ENCODE results near the gene PDHB.
A peak's percentile ranks its signal among the peaks of the same experiment; 100 is the strongest.
"Not testable (repeated sequence)": the region's sequence is repeated elsewhere in the genome, so short reads cannot be mapped to it uniquely, and the experiment has no call there.

PDHB gene

GRCh38 chr3:58466899-58467563, 33.4 kb upstream of the PDHB start:
- Histone ChIP-seq H3K27ac (ENCODE audit: low read length) (no peak overlapping the region), H3K36me3 (ENCODE audit: control insufficient read depth, low read depth, low read length) (no peaks in the 10 kb centered on the region), H3K4me1 (ENCODE audit: control insufficient read depth, low read depth, low read length) (peaks cover 18% of the 10 kb centered on the region), H3K27me3 (ENCODE audit: control insufficient read depth, insufficient read depth, low read length) (no peaks in the 10 kb centered on the region), H3K9me3 (ENCODE audit: control insufficient read depth, low read depth, low read length) (no peaks in the 10 kb centered on the region), H3K9ac (ENCODE audit: low read length) (no peak overlapping the region), H3K4me3 (ENCODE audit: low read length) (no peak overlapping the region)

- Histone ChIP-seq H3K27ac (ENCODE audit: low read length) (no peak overlapping the region), H3K9ac (ENCODE audit: low read length) (no peak overlapping the region)
These were observed 31.2 kb upstream of the PDHB start for GRCh38 chr3:58464866-58465265.

GRCh38 chr3:58463942-58464271, 30.3 kb upstream of the PDHB start:
- H3K4me3 ChIP-seq (ENCODE audit: low read length): no peak overlapping the region

More at GRCh38 chr3:58464866-58465265, 31.2 kb upstream of the PDHB start:
- Histone ChIP-seq H3K4me1 (ENCODE audit: control insufficient read depth, low read depth, low read length) (peaks cover 5% of the 10 kb centered on the region), H3K36me3 (ENCODE audit: control insufficient read depth, low read depth, low read length) (no peaks in the 10 kb centered on the region), H3K9me3 (ENCODE audit: control insufficient read depth, low read depth, low read length) (no peaks in the 10 kb centered on the region), H3K4me3 (ENCODE audit: low read length) (no peak overlapping the region), H3K27me3 (ENCODE audit: control insufficient read depth, insufficient read depth, low read length) (no peaks in the 10 kb centered on the region)

GRCh38 chr3:58463181-58463941, 29.7 kb upstream of the PDHB start:
- Histone ChIP-seq H3K9me3 (ENCODE audit: control insufficient read depth, low read depth, low read length) (no peaks in the 10 kb centered on the region), H3K36me3 (ENCODE audit: control insufficient read depth, low read depth, low read length) (no peaks in the 10 kb centered on the region), H3K27ac (ENCODE audit: low read length) (no peak overlapping the region), H3K4me3 (ENCODE audit: low read length) (peak overlapping the region; percentile 23), H3K27me3 (ENCODE audit: control insufficient read depth, insufficient read depth, low read length) (no peaks in the 10 kb centered on the region), H3K4me1 (ENCODE audit: control insufficient read depth, low read depth, low read length) (peaks cover 5% of the 10 kb centered on the region), H3K9ac (ENCODE audit: low read length) (no peak overlapping the region)

More at GRCh38 chr3:58463942-58464271, 30.3 kb upstream of the PDHB start:
- Histone ChIP-seq H3K36me3 (ENCODE audit: control insufficient read depth, low read depth, low read length) (no peaks in the 10 kb centered on the region), H3K9me3 (ENCODE audit: control insufficient read depth, low read depth, low read length) (no peaks in the 10 kb centered on the region), H3K27me3 (ENCODE audit: control insufficient read depth, insufficient read depth, low read length) (no peaks in the 10 kb centered on the region), H3K4me1 (ENCODE audit: control insufficient read depth, low read depth, low read length) (peaks cover 5% of the 10 kb centered on the region), H3K27ac (ENCODE audit: low read length) (no peak overlapping the region), H3K9ac (ENCODE audit: low read length) (no peak overlapping the region)

- H3K9me3 ChIP-seq (ENCODE audit: control insufficient read depth, low read depth, low read length): no peaks in the 10 kb centered on the region
- no peak overlapping the region for H3K9ac ChIP-seq (ENCODE audit: low read length)
- peaks cover 5% of the 10 kb centered on the region for H3K4me1 ChIP-seq (ENCODE audit: control insufficient read depth, low read depth, low read length)
- no peaks in the 10 kb centered on the region for H3K27me3 ChIP-seq (ENCODE audit: control insufficient read depth, insufficient read depth, low read length)
- no peak overlapping the region for H3K4me3 ChIP-seq (ENCODE audit: low read length)
- no peak overlapping the region for H3K27ac ChIP-seq (ENCODE audit: low read length)
- H3K36me3 ChIP-seq (ENCODE audit: control insufficient read depth, low read depth, low read length): no peaks in the 10 kb centered on the region
These were observed 29.2 kb upstream of the PDHB start for GRCh38 chr3:58462829-58463180.

GRCh38 chr3:58459160-58459559, 25.5 kb upstream of the PDHB start:
- H3K27me3 ChIP-seq (ENCODE audit: control insufficient read depth, insufficient read depth, low read length): no peaks in the 10 kb centered on the region

GRCh38 chr3:58452176-58452575, 18.5 kb upstream of the PDHB start:
- Histone ChIP-seq H3K27me3 (ENCODE audit: control insufficient read depth, insufficient read depth, low read length) (no peaks in the 10 kb centered on the region), H3K4me3 (ENCODE audit: low read length) (no peak overlapping the region), H3K4me1 (ENCODE audit: control insufficient read depth, low read depth, low read length) (no peaks in the 10 kb centered on the region), H3K36me3 (ENCODE audit: control insufficient read depth, low read depth, low read length) (no peaks in the 10 kb centered on the region), H3K27ac (ENCODE audit: low read length) (no peak overlapping the region), H3K9me3 (ENCODE audit: control insufficient read depth, low read depth, low read length) (peaks cover 5% of the 10 kb centered on the region), H3K9ac (ENCODE audit: low read length) (no peak overlapping the region)

More at GRCh38 chr3:58459160-58459559, 25.5 kb upstream of the PDHB start:
- H3K4me1 ChIP-seq (ENCODE audit: control insufficient read depth, low read depth, low read length): peaks cover 5% of the 10 kb centered on the region
- H3K9me3 ChIP-seq (ENCODE audit: control insufficient read depth, low read depth, low read length): no peaks in the 10 kb centered on the region
- H3K9ac ChIP-seq (ENCODE audit: low read length): no peak overlapping the region
- H3K36me3 ChIP-seq (ENCODE audit: control insufficient read depth, low read depth, low read length): no peaks in the 10 kb centered on the region
- H3K27ac ChIP-seq (ENCODE audit: low read length): no peak overlapping the region
- no peak overlapping the region for H3K4me3 ChIP-seq (ENCODE audit: low read length)

GRCh38 chr3:58441514-58442450, 8.2 kb upstream of the PDHB start:
- Histone ChIP-seq H3K4me3 (ENCODE audit: low read length) (no peak overlapping the region), H3K4me1 (ENCODE audit: control insufficient read depth, low read depth, low read length) (peaks cover 17% of the 10 kb centered on the region), H3K9ac (ENCODE audit: low read length) (no peak overlapping the region), H3K36me3 (ENCODE audit: control insufficient read depth, low read depth, low read length) (no peaks in the 10 kb centered on the region), H3K27ac (ENCODE audit: low read length) (no peak overlapping the region), H3K9me3 (ENCODE audit: control insufficient read depth, low read depth, low read length) (no peaks in the 10 kb centered on the region), H3K27me3 (ENCODE audit: control insufficient read depth, insufficient read depth, low read length) (no peaks in the 10 kb centered on the region)

GRCh38 chr3:58440996-58441355, 7.3 kb upstream of the PDHB start:
- H3K27me3 ChIP-seq (ENCODE audit: control insufficient read depth, insufficient read depth, low read length); H3K9ac ChIP-seq (ENCODE audit: low read length); H3K36me3 ChIP-seq (ENCODE audit: control insufficient read depth, low read depth, low read length); H3K27ac ChIP-seq (ENCODE audit: low read length); H3K9me3 ChIP-seq (ENCODE audit: control insufficient read depth, low read depth, low read length); H3K4me3 ChIP-seq (ENCODE audit: low read length): not testable (repeated sequence)
- H3K4me1 ChIP-seq (ENCODE audit: control insufficient read depth, low read depth, low read length): peaks cover 17% of the 10 kb centered on the region

- H3K27ac ChIP-seq (ENCODE audit: low read length); H3K27me3 ChIP-seq (ENCODE audit: control insufficient read depth, insufficient read depth, low read length); H3K9me3 ChIP-seq (ENCODE audit: control insufficient read depth, low read depth, low read length); H3K36me3 ChIP-seq (ENCODE audit: control insufficient read depth, low read depth, low read length); H3K9ac ChIP-seq (ENCODE audit: low read length); H3K4me3 ChIP-seq (ENCODE audit: low read length): not testable (repeated sequence)
- peaks cover 37% of the 10 kb centered on the region for H3K4me1 ChIP-seq (ENCODE audit: control insufficient read depth, low read depth, low read length)
These were observed 3.6 kb upstream of the PDHB start for GRCh38 chr3:58437276-58437675.

GRCh38 chr3:58434990-58435389, 1.4 kb upstream of the PDHB start:
- H3K4me1 ChIP-seq (ENCODE audit: control insufficient read depth, low read depth, low read length): peaks cover 26% of the 10 kb centered on the region
- H3K4me3 ChIP-seq (ENCODE audit: low read length): no peak overlapping the region
- no peak overlapping the region for H3K9ac ChIP-seq (ENCODE audit: low read length)
- no peaks in the 10 kb centered on the region for H3K9me3 ChIP-seq (ENCODE audit: control insufficient read depth, low read depth, low read length)
- H3K36me3 ChIP-seq (ENCODE audit: control insufficient read depth, low read depth, low read length): peaks cover 21% of the 10 kb centered on the region
- H3K27me3 ChIP-seq (ENCODE audit: control insufficient read depth, insufficient read depth, low read length): no peaks in the 10 kb centered on the region
- peak overlapping the region; percentile 26 for H3K27ac ChIP-seq (ENCODE audit: low read length)

Measured in iPS-18a (cell line).